GM19463 (cell line): ENCODE results near the gene EGLN1.
"Not testable (repeated sequence)": the region's sequence is repeated elsewhere in the genome, so short reads cannot be mapped to it uniquely, and the experiment has no call there.

ENCODE experiments used
- ATAC-seq: cut with Tn5 transposase; IDR thresholded peaks from one replicate; pipeline ENCODE4 v1.9.1; 2021; ENCODE audit warnings: mild to moderate bottlenecking, moderate library complexity; ENCODE audit not compliant: unreplicated experiment

EGLN1 gene

GRCh38 chr1:231421971-231422797 is at the start of gene EGLN1:
TSS of gene EGLN1 (minus strand) at chr1:231422287. CDS start at chr1:231421888, 399 bp downstream.
- ATAC-seq = peak; percentile 79

- not testable (repeated sequence) for ATAC-seq
Observed at GRCh38 chr1:231471500-231471899, 49.4 kb upstream of the EGLN1 start.

- ATAC-seq = not testable (repeated sequence)
Observed at GRCh38 chr1:231471027-231471426, 48.9 kb upstream of the EGLN1 start.

GRCh38 chr1:231467986-231468385 is 45.9 kb upstream of the EGLN1 start:
- no peak for ATAC-seq

- no peak for ATAC-seq
Observed at GRCh38 chr1:231465051-231465450, 43.0 kb upstream of the EGLN1 start.

- ATAC-seq = no peak
Observed at GRCh38 chr1:231463541-231463940, 41.5 kb upstream of the EGLN1 start.

- ATAC-seq = peak; percentile 83
Observed at GRCh38 chr1:231460614-231461013, 38.5 kb upstream of the EGLN1 start.

- not testable (repeated sequence) for ATAC-seq
Observed at GRCh38 chr1:231459438-231459837, 37.4 kb upstream of the EGLN1 start.

GRCh38 chr1:231457956-231458355 is 35.9 kb upstream of the EGLN1 start:
- ATAC-seq = not testable (repeated sequence)

- ATAC-seq = not testable (repeated sequence)
Observed at GRCh38 chr1:231454133-231454532, 32.0 kb upstream of the EGLN1 start.

- ATAC-seq = no peak
Observed at GRCh38 chr1:231446138-231446537, 24.1 kb upstream of the EGLN1 start.

- ATAC-seq = no peak
Observed at GRCh38 chr1:231444059-231444458, 22.0 kb upstream of the EGLN1 start.

- no peak for ATAC-seq
Observed at GRCh38 chr1:231443363-231443762, 21.3 kb upstream of the EGLN1 start.

- ATAC-seq = no peak
Observed at GRCh38 chr1:231442735-231443134, 20.6 kb upstream of the EGLN1 start.

- ATAC-seq = no peak
Observed at GRCh38 chr1:231432996-231433395, 10.9 kb upstream of the EGLN1 start.

- ATAC-seq = no peak
Observed at GRCh38 chr1:231431665-231432415, 9.8 kb upstream of the EGLN1 start.

- ATAC-seq = not testable (repeated sequence)
Observed at GRCh38 chr1:231430678-231431352, 8.7 kb upstream of the EGLN1 start.

GRCh38 chr1:231428377-231428776 is 6.3 kb upstream of the EGLN1 start:
- ATAC-seq = no peak

GRCh38 chr1:231424950-231425805 is 3.1 kb upstream of the EGLN1 start:
- no peak for ATAC-seq

- no peak for ATAC-seq
Observed at GRCh38 chr1:231423648-231424047, 1.6 kb upstream of the EGLN1 start.
